Pons (tissue), 1 donor: Measurements from ENCODE around the gene PROCA1.
"Not testable (repeated sequence)": the region's sequence is repeated elsewhere in the genome, so short reads cannot be mapped to it uniquely, and the experiment has no call there.

Experiments used
- DNase-seq: peaks from one replicate; pipeline ENCODE4 v3.0.0-alpha.2; 2016; ENCODE audit warnings: low spot score

The PROCA1 gene

DNA sequence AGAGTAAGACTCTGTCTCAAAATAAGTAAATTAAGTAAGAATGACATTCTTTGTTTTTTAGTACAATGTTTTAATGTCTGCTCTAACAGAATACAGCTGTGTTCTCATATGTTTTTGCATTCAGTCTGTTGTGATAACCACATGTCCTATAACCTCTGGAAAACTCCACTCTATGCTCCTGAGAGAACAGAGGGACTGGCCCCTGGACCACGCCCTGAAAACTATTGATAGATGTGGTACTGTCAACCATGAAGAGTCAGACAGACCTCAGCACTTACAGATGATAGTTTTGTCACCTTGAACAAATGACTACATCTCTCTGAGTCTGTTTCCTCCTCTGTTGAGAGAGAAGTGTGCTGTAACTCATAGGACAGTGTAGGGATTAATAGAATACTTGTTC, 41.8 kb downstream of the PROCA1 start:
- DNase-seq: no peak

DNA sequence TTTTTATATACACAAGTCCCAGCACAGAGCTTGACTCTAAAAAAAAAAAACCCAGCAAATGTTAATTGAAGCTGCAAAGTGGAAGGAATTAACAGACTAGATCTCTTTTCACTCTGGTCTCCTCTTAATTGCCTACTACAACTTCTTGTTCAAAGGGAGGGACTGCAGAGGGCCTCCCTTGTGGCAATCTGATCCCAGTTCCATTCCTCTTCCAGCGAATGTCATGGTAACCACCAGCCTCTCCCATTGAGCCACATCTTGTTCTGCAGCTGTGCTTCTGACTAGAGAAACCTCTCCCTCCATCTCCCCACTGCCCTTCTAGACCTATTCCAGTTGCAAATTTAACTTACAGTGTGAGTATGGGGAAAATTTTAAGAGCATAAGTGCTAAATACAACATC, 43.8 kb downstream of the PROCA1 start:
- DNase-seq: no peak

DNA sequence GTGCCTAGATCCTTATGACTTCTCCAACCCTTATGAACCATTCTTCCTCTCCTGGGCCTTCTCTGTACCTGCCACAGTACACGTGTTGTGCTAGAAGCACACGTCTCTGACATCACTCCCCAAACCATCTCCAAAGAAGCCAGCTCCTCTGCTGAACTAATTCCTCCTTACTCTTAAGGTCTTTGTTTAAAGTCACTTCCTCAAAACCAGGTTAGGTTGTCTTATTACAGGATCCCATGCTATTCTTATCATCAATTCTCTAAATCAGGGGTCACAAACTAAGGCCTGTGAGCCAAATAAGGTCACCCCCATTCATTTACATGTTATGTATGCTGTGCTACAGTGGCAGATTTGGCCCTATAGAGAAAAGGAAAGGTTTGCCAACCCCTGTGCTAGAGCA, 45.7 kb downstream of the PROCA1 start:
- DNase-seq: no peak

DNA sequence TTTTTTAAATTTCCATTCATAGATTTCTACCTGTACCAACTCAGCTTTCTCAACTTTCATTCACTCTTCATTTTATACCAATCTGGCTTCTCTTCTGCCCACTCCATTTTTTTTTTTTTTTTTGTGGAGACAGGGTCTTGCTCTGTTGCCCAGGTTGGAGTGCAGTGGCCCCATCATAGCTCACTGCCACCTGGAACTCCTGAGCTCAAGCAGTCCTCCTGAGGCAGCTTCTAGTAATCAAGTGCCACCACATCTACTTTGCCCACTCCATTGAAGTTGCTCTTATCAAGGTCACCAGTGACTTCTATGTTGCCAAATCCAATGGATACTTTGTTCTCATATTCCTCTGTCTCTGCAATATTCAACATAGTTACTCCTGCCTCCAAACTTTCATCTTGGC, 48.0 kb downstream of the PROCA1 start:
- DNase-seq: no peak

DNA sequence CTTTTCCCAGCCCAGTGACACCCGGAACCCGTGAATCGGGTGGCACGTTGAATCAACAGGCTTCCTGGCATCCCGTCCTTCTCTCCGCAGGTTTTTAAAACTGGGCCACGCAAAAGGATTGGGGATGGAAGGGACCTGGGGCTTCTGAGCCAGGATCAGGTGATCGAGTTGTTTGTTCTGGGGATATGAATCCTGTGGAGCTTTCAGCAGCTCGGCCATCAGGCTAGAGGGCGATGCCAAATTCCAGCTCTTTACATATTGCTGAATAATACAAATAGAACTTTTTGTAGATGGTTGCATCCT, 49.2 kb downstream of the PROCA1 start:
- DNase-seq: no peak

DNA sequence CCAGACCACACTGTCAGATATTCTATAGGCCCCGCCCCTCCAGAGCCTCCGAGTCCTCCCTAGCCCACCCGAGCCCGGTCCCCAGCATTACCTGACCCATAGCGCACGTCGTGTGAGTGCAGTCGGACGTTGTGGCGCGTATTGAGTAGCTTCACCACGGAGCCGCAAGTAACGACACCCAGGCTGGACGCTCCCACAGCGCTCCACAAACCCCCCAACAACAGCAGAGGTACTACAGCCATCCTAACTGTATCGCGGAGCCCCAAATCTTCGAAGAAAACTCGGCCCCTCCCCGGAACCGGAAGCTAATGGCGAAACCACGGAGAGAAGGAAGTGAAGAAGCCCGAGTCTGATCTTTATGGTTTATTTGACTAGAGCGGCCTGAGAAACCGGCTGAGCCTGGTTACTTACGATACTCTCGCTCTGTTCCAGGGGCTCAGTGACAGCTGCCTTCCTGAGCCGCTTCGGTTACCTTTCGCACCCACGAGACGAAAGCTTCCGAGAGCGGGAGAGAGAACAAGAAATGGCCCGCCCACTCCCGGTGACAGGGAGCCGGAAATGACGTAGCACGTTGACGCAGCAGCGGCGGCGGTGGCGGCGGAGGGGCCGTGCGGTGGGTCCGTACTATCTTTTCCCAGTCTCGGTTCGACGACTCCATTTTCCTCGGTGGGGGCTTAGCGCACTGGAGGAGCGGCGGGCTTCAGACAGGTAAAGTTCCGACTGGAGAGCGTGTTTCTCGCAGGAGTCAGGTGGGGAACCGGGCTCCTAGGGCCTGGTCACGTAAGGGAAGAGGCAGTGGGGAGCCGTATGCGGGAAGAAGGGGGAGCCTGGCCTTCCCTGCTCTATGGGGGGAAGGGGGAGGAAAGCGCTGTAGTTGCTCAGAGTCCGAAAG, 49.8 kb downstream of the PROCA1 start, which contains the start of the genes SDF2 and SUPT6H:
Gene SDF2 (minus strand): TSS at position 272 of the 892 bp plus-strand sequence. CDS start 30 bp downstream, at position 242.
Gene SUPT6H (plus strand): TSS at position 571 of the 892 bp plus-strand sequence. CDS start 11,197 bp downstream, outside the sequence.
- DNase-seq: peak; percentile 91

DNA sequence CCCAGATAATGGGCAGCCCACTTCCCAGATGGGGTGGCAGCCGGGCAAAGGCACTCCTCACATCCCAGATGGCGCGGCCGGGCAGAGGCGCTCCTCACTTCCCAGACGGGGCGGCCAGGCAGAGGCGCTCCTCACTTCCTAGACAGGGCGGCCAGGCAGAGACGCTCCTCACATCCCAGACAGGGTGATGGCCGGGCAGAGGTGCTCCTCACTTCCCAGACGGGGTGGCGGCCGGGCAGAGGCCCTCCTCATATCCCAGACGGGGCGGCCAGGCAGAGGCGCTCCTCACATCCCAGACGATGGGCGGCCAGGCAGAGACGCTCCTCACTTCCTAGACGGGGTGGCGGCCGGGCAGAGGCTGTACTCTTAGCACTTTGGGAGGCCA, 52.2 kb downstream of the PROCA1 start:
- DNase-seq: not testable (repeated sequence)

DNA sequence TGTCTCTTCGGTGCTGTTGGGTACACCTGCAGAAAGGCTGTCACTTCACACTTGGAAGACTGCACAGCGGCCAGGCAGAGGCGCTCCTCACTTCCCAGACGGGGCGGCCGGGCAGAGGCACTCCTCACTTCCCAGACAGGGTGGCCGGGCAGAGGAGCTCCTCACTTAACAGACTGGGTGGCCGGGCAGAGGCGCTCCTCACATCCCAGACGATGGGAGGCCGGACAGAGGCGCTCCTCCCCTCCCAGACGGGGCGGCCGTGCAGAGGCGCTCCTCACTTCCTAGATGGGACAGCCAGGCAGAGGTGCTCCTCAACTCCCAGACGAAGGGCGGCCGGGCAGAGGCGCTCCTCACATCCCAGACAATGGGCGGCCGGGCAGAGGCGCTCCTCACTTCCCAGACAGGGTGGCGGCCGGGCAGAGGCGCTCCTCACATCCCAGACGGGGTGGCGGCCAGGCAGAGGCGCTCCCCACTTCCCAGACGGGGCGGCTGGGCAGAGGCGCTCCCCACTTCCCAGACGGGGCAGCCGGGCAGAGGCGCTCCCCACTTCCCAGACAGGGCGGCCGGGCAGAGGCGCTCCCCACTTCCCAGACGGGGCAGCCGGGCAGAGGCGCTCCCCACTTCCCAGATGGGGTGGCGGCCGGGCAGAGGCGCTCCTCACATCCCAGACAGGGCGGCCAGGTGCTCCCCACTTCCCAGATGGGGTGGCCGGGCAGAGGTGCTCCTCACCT, 52.8 kb downstream of the PROCA1 start:
- DNase-seq: not testable (repeated sequence)

DNA sequence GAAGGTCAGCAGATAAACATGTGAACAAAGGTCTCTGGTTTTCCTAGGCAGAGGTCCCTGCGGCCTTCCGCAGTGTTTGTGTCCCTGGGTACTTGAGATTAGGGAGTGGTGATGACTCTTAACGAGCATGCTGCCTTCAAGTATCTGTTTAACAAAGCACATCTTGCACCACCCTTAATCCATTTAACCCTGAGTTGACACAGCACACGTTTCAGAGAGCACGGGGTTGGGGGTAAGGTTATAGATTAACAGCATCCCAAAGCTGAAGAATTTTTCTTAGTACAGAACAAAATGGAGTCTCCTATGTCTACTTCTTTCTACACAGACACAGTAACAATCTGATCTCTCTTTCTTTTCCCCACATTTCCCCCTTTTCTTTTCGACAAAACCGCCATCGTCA, 53.3 kb downstream of the PROCA1 start:
- not testable (repeated sequence) for DNase-seq

DNA sequence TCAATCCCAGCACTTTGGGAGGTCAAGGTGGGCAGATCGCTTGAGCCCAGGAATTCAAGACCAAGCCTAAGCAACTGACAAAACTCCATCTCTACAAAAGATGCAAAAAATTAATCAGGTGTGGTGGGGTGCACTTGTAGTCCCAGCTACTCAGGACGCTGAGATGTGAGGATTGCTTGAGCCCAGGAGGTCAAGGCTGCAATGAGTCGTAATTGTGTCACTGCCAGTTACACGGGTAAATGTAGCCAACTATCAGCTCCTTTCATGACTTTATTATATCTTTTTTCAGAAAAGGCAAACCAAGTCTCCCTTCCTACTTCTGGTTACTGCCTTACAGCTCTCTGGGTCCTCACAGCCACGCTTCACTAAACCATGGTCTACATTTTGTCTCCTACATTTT, 53.9 kb downstream of the PROCA1 start:
- DNase-seq: no peak

DNA sequence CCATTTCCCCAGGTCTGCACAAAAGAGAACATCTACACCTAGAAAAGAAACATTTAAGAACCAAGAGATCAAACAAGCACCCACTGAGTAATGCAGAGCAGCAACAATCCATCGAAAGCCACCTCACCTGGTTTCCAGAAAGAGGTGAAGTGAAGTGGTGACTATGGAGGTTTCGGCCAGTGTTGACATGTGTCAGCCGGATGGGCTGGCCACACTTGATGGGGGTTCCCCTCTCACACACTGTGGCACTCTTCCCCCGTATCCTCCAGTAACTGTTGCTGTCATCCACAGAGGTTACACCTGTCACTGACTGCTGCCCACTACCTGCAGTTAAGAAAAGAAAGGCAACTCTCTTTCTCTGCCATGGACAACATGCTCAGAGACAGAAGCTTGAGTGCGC, 56.5 kb downstream of the PROCA1 start:
- DNase-seq: no peak
